ENCODE data around the gene SMPD3.

Gene SMPD3

DNA sequence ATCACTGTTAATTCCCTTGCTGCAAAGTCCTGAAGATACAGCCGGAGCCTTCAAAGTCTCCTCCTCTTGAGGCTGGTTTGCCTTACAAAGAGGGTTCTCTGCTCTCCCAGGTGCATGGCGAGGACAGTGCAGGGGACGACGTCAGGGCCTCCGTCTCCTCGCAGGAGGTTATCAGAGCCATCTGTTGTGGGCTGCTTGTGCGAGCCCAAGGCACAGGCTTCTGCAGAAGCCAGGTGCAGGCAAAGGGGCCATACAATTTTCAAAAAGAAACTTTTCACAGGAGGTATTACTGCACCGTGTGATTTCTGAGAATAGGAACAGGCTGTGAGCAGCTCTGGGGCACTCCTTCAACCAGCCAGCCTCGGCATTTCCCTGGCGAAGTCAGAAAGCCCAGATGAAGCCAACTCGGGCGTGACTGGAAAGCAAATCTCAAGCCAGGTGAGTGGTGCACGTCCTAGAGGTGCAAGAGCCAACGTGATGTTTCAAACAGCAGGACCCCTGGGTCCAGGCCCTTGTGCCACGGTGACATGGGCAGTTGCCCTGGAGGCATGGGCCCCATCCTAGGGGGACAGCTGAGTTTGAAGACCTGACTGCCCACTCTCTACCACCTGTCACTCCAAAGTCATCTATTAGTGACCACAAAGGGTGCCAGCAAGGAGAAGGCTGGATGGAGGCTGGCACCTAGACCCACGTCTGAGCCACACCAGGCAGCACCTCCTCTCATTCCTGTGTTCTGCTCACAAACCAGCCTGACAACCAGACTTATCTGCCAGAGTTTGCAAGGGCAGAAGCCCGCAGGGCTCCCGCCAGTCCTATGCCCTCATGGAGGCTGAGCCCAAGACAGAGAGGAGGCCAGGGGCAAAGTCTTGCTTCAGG, 68.6 kb downstream of the SMPD3 start:
- no peak for DNase-seq

GRCh38 chr16:68378436-68379415, 69.6 kb downstream of the SMPD3 start:
- no peak for DNase-seq

GRCh38 chr16:68377667-68378393, 70.5 kb downstream of the SMPD3 start:
- DNase-seq: no peak

DNA sequence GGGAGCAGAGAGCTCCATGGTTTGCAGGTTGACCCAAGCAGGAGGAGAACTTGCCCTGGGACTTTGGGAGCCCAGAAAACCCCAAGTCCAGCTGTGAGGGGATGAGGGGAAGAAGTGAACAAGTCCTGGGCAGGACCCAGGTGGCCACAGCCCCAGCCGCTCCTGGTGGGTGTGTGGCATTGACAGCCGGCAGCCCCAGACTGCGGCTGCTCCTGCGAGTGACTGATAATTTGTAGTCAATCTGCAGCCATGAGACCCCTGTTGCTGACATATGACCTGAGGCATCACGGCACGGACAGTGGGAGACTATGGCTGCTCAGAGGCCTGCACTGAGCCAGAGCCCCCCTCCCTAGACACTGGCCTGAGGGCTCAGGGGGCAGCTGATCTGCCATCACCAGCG, 71.1 kb downstream of the SMPD3 start:
- no peak for DNase-seq

DNA sequence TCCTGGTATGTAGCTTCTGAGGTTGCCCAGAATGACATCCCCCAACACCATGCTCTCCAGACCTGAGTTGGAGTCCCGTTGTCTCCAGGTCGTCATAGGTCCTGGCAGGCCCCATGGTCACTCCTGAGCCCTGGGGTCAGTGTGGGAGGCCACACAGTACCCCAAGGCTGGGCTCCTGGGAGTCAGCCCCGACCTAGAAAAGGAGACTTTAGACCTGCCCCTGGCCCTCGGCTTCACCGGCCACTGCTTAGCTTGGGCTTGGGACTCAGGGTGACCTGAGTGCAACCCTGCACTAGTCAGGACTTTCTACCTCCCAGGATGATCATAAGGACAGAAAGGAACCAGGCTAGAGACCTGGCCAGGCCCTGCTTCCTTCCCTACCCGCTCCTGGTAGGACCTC, 71.7 kb downstream of the SMPD3 start:
- no peak for DNase-seq

GRCh38 chr16:68375801-68376536, 72.3 kb downstream of the SMPD3 start:
- no peak for DNase-seq

DNA sequence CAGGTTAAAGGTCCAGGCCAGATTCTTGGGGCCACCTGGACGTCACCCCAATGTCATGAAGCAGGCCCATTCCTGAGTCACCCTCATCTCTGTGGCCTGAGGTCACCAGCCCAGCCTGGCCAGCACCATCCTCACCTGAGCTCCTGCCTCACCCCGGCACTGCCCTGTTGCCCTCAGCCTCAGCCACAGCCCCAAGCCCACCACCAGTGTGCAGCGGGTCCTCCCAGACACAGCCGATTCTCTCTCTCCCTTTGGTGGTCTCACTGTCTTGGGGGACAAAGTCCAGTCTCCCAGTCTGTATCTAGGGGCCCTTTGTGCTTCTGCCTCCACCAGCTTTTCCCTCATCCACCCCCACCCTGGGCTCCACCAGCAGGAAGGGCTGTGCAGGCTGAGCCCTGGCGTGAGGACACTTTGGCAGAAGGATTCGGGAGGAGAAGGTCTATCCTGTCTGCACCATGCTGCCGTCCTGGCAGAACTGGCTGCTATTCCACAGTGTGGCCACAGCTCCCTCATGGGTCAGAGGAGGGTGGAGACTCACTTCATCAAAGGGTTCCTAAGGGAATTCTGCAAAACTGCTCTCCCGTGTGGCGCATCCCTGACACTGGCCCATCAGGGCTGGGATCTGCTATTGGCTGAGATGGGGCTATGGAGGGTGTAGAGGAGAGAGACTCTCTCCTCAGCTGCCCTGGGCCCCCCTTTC, 73.2 kb downstream of the SMPD3 start:
- no peak for DNase-seq

DNA sequence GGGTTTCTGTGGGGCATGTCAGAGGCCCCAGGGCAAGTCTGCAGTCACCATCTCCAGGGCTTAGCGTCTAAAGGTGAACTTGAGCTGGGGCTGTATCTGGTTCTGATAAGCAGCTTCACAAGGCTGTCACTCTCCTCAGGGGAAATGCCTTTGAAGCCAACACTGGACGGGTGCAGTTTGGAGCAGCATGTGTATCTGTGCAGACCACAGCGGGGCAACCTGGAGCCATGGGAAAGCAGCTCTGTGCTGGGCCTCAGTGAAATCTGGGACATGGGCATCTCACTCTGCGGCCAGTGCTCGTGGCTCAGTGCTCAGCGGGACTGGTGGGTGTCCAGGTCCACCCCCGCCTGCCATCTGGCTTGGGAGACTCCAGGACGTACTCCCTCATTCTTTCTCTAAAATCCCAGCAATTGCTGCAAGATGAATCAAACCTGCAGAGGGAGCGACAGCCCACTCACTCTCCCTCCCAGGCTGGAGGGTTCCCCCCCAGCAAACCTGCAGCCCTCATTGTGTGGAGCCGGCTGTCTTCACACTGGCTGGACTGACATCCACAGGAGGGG, 74.0 kb downstream of the SMPD3 start:
- DNase-seq: no peak

DNA sequence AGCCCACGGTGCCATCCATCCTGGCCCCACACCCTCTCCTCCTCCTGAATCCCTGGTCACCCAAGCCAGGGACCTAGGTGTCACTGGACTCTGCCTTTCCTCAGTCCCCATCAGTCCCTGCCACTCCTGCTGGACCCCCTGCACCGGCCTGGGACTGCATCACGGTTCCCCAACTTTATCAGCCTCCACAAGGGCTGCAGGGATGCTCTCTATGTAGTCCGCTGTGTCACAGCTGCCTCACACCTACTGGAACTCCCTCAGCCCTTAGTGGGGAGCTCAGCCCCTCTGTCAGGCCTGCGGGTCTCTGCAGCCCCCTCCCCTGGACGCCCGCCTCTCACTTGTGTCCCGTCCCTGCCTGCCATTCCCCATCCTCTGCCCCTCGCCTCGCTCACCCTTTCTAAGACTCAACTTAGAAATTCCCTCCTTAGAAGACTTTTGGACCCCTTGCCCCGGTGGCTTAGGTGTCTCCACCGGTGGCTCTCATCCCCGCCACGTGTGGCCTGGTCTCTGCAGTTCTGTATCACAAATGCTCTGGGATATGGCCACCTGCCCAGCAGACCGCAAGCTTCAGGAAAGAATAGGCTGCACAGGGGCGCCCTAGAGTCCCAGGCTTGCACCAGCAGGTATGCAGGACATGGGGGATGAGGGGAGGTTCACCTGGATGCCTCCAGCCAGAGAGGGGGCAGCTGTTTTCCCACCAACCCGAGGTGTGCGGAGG, 74.6 kb downstream of the SMPD3 start:
- no peak for DNase-seq

DNA sequence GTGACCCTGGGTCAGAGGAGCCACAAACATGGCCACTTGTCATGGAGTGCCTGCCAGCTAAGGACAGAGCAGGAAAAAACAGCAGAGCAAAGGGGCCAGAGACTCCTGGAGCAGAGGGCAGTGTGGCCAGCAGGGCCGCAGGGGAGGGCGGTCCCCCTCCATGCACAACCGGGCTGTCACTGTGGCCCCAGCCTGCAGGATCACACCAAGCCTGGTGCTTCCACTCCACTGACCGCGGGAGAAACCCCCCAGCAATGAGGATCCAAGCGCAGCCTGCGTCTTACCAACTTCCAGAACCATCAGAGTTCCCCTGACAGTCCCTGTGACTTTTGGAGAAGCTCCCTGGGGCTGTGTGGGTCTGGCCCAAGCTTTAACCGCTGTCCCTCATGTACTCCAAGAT, 75.5 kb downstream of the SMPD3 start:
- no peak for DNase-seq

GRCh38 chr16:68372381-68372720, 76.0 kb downstream of the SMPD3 start:
- no peak for DNase-seq

GRCh38 chr16:68371706-68372380, 76.5 kb downstream of the SMPD3 start:
- DNase-seq: no peak

DNA sequence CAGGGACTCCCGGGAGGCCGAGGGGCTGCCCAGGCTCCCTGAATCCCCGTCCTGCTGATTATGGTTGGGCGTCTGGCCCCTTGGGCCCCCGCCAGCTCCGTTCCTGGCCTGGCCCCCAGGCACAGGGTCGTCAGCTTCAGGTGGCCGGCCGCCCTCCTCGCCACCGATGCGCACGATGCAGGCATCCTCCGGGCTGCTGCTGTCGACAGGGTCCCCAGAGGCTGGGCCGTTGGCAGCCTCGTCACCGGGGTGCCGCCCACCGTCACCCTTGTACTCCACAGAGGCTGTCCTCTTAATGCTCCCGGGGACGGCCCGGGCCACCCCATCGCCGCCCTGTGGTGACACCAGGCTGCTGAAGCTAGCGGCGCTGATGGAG, 77.0 kb downstream of the SMPD3 start:
- DNase-seq: no peak

GRCh38 chr16:68370581-68371275, 77.6 kb downstream of the SMPD3 start:
- DNase-seq: no peak

DNA sequence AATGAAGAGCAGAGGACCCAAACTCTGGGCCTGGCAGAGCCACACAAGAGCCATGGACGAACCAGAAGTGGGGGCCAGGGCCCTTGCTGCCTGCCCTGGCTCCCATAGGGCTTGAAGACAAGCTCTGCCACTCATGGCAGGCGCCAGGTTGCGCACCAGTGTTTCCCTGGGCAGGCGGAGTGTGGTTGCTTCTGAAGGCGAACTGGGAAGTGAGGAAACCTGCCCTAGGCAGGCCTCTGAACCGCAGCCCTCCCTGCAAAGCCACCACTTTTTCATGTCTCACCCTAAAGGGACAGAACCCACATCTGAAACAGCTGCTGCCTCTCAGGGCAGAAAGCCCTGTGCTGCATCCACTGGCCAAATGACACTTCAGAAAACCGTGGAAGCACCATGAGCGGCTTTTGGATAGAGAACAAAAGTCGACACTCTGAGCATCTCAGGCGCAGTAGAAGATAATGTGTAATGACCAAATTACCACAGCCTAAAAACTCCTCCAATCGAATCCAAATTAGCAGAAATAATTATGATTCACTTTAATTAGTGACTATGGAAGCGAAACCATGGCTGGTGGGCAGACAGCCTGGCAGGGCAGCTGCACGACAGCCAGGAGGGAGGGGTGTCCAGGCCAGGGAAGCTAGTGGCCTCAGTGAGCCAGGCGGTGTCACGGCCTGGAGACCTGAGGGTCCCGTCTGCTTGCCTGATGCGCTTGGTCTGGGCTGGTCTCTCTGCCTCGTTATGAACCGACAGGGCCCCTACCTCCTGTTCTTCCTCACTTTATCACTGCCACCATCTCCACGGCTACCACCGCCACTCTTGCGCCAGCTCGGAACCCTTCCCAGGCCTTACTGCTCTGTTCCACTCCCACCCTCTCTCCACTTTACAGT, 78.4 kb downstream of the SMPD3 start:
- DNase-seq: no peak

DNA sequence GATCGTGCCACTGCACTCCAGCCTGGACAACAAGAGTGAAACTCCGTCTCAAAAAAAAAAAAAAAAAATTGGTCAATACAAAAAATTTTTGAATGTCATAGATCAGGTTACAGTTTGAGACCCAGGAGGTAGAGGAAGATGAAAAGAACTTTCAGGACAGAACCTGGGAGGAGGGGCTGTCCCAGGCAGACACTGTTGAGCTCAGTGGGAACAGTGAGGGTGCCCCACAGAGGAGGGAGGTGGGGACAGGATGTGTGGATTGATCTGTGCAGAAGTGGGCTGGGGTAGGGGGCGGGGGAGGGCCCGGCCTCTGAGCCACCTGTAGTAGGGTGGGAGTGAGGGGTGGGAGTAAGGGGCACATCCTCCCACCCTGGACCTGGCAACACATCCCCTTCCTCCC, 79.1 kb downstream of the SMPD3 start:
- no peak for DNase-seq

DNA sequence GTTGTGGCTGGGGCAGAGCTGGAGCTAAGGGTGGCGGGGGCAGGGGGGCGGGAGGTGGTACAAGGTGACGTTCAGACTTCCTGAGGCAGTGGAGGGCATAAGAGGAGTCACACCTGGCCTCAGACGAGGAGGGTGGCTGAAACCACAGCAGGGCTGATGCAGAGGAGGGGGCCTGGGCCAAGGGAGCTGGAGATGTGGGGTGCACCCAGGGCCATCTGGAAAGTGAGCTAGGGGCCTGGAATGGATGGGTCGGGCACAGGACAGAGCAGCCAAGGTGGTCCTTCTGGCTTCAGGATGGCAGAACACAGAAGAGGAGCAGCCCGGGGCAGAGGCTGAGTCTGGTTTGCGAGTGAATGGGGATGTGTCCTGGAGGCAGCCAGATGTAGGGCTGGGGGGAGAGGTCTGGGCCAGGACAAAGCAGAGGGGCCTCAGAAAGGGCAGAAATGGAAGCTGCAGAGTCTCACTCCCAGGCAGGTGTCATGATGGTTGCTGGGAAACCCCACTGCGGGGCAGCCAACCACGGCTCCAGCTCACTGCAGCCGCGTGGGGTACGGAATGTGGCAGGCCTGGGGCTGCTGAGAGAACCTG, 79.9 kb downstream of the SMPD3 start:
- no peak for DNase-seq

GRCh38 chr16:68367891-68368290, 80.4 kb downstream of the SMPD3 start:
- no peak for DNase-seq

All from islet precursor cell (in vitro differentiated cells).